Adrenal gland (tissue), 5 donors: Measurements from ENCODE around the gene CACNA1C.

ENCODE experiments used
- CTCF ChIP-seq, 6 experiments: fragments of 450-650 bp in 4 of 6; fragments of 200-600 bp in 2 of 6; sonication (generic) in 1 of 6; IDR thresholded peaks; 1 replicate in 5 of 6; 2 replicates in 1 of 6; pipeline versions ENCODE4 v1.5.1 to v1.8.0; 2016 to 2021; ENCODE audit warnings: antibody characterized with exemption in 6 of 6, mild to moderate bottlenecking in 2 of 6, moderate library complexity in 1 of 6
- POLR2A ChIP-seq, 2 donors: fragments of 450-650 bp; IDR thresholded peaks; one replicate each; pipeline ENCODE4 v1.6.1; 2017; ENCODE audit warnings: antibody characterized with exemption in 2 of 2, mild to moderate bottlenecking in 2 of 2, moderate library complexity in 1 of 2
- donor health status: DM: no; HTN: no; CAD: no.

- TF ChIP-seq CTCF (IDR thresholded peaks at IDR 0.05), result no peak
- no peak for TF ChIP-seq POLR2A (IDR thresholded peaks at IDR 0.05)
Measured at GRCh38 chr12:2320841-2321240, 268.1 kb downstream of the CACNA1C start.
